ENCODE measurements around the gene UMODL1.

DNA sequence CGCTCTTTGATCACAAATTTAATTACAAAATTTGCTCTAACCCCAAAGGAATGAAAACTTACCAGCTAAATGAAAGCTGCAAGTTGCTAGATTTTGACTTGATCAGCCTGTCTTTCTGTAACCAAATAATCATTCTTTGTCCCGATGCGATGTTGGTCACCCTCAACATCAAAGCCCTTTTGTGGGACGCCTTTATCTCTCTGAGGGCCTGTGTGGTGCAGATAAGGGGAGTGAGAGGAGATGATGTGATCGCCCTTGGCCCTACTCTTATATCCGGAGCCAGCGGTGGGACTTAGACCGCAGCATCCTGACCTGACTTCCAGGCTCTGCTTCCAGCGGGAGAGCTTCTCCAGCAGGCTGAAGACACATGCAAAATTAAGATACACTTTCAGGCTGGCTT is 19.3 kb upstream of the UMODL1 start:
- TF ChIP-seq POLR2A (IDR thresholded peaks at IDR 0.05; ENCODE audit: low read depth, low read length), result no peak
- TF ChIP-seq TAF1 (IDR thresholded peaks at IDR 0.05; ENCODE audit: low read depth, low read length), result no peak
- TF ChIP-seq POLR2AphosphoS5 (IDR thresholded peaks at IDR 0.05; ENCODE audit: low read depth, low read length), result no peak
- TF ChIP-seq SPI1 (IDR thresholded peaks at IDR 0.05; ENCODE audit: low read depth, low read length), result no peak
- no peak for TF ChIP-seq POU2F2 (IDR thresholded peaks at IDR 0.05; ENCODE audit: low read depth, low read length)
